HG02973 (cell line): ENCODE results near the gene MTF1.

ENCODE experiments used
- ATAC-seq: cut with Tn5 transposase; IDR thresholded peaks from one replicate; pipeline ENCODE4 v1.9.1; 2021; ENCODE audit warnings: moderate library complexity; ENCODE audit not compliant: unreplicated experiment

MTF1 gene

DNA sequence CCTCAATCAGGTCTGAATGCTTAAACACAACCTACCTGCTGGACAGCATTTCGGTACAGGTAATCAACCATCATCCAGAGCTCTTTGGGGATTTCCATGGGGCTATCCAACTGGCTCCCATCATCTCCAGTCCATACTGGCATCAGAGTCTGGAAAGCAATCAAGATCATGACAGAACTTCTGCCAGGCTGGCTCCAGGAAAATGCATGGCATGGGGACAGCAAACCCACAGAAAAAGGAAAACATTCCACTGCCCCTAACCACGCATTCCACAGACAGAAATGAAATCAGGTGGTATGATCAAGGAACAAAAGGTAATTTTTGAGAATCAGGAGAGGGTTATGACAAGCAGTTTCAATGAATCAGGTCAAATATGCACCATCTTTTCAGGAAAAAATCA, 9.1 kb upstream of the MTF1 start:
- no peak for ATAC-seq

DNA sequence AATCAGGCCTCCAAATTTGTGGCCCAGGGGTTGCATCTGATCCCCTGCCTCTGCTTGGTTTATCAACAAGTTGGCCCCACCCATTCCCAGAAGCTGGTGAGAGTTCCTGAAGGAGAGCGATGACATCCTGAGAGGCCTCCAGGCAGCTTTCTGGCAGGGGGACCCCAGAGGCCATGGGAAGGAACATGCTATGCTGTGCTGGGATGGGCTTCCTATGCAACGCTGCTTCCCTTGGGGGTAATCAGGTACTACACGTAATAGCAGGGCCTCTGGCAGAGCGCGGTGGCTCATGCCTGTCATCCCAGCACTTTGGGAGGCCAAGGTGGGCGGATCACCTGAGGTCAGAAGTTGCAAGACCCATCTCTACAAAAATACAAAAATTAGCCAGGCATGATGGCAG, 8.4 kb upstream of the MTF1 start:
- ATAC-seq = no peak

GRCh38 chr1:37866491-37866890, 7.1 kb upstream of the MTF1 start:
- no peak for ATAC-seq

DNA sequence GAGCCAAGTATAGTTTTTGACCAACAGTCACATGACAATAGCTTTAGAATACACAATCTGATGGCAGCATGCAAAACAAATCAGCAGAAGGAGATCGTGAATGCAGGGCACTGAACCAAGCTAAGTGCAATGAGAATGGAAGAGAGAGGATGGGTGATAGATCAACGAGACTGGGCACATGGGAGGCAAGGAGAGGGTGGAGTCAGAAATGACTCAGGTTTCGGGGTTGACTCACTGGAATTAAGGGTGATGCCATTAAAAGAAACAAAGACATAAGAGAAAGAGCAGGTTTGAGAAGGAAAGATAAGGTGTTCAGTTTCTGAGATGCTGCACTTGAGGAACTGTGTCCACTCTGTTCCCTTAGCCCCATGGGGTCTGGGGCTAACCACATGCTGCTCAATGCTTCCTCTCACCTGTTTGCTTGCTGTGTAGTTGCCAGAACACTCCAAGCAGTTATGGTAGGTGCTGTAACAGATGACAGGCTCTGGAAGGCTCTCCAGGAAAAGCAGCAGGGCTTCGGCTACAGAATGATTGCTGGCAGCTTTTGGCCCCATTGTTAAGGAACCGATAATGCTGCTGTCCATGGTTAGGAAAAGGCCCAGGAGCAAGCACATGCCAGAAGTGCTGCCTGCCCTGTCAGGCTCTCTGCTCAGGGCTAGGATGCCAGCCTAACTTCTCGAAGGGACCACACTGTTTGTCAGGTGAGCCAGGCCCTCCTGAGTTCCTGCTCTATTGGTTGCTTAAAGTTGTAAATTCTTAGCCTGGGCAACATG, 6.1 kb upstream of the MTF1 start:
- ATAC-seq = no peak

DNA sequence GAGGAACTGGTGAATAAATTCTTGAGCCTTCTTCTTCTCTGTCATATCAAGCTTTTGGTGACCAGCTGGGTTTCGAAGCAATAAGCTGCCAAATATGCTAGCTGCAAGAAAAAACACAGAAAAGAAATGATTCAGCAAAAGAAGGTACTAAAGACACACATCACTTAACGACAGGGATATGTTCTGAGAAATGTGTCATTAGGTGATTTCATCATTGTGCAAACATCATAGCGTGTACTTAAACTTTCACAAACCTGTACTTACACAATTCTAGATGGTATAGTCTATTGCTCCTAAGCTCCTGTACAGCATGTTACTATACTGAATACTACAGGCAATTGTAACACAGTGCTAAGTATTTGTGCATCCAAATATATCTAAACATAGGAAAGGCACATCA, 2.9 kb upstream of the MTF1 start:
- ATAC-seq = no peak

- ATAC-seq = no peak
Measured at GRCh38 chr1:37861151-37861550, 1.8 kb upstream of the MTF1 start.

GRCh38 chr1:37860346-37860666, 914 bp upstream of the MTF1 start:
- ATAC-seq = no peak

- ATAC-seq = peak; percentile 9
Measured at GRCh38 chr1:37858931-37859506, 373 bp downstream of the MTF1 start.

- no peak for ATAC-seq
Measured at GRCh38 chr1:37854406-37854805, 5.0 kb downstream of the MTF1 start.

GRCh38 chr1:37853157-37853556, 6.2 kb downstream of the MTF1 start:
- no peak for ATAC-seq

DNA sequence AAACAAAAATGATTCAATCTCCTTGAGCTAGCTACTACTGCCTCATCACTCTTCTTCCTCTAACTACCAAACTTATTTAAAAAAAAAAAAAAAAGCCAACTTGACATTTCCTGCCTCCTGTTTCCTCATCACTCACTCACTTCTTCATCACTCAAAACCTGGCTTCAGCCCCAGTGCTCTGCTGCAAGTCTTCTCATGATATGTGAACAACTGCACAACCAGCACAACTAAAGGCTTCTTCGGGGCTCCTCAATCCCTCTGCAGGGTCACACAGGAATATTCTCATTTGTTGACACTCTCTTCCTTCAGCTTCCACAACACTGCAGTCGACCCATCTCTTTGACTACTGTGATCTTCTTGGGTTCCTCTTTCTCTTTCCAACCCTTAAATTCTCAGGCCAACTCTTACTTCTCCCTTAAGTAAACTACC, 7.6 kb downstream of the MTF1 start:
- no peak for ATAC-seq

DNA sequence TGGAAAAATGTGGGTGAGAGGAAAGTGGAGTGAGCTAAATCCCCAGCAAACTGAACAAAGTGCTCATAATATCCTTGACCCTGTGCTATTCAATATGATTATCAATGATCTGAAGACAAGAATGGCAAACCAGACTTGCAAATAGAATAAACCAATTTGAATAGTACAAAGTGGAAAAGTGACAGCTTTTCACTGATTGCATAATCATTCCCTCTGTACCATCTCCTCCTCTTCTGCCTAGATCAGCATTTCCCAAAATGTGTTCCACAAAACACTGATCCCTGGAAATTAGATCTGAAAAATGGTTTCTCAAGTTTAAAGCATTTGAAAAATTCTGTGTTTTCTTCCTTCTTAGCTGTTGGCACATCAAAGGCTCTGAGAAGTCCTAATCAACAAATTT, 8.1 kb downstream of the MTF1 start:
- no peak for ATAC-seq

DNA sequence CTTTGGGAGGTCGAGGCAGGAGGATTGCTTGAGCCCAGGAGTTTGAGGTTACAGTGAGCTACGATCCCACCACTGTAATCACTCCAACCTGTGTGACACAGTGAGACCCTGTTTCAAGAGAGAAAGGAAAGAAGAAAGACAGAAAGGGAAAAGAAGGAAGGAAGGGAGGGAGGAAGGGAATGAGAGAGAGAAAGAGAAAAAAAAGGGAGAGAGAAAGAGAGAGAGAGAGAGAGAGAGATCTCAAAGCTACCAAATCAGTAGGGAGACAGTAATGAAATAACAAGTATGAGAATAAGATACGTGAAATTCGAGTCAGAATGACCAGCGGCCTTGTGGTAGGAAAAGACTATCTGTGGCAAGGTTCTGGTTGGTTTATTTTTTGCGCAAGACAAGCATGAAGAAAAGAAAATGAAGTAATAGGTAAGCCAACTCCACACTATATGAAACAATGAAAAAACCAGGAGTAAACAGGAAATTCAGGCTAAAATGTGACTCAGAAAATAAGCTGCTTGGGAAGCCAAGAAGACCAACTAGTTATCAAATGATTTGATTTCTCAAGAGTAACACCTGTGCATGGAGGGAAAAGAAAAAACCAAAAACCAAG, 8.9 kb downstream of the MTF1 start:
- ATAC-seq = no peak

DNA sequence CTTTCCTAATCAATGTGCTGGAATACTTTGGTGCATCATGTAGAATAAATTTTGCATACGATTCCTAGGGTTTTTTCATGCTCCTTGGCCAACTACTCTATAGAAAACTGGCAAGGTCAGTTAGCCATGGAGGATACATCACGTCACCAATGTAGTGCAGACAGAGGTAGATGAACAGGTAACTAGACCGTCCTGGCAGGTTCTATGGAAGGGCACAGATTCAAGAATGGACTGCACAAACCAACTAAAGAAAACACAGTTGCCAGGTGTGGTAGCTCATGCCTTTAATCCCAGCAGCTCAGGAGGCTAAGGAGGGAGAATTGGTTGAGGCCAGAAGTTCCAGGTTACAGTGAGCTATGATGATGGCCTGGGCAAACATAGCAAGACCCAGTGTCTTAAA, 9.9 kb downstream of the MTF1 start:
- ATAC-seq = no peak

DNA sequence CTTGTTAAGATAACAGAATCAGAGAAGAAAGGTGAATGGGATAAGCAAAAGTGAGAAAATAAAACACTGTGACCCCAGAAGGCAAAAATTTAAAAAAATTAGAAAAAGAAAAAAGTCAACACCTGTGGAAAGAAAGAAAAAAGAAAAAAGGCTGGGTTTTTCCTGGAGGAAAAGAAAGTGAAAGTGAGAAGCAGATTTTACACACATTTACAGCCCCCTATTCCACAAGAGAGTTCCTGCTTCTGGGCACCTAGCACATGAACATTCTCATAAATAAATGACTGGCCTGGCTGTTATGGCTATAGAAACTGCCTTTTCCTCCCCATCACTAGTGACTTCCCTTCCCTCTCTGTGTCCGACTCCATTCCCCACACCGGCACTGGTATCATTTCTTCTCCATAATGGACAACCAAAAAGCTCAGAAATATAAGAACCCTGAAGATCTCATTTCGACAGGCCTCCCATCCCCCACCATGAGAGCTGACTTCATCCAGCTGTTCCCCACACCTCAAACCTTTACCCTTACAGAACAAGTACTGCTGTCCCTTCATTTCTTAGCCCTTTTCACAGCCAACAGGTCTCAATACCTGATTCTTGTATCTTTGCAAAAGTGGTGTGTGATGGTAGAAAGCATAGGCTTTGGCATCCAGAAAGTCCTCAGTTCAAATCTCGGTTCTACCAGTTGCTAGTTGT, 12.6 kb downstream of the MTF1 start:
- no peak for ATAC-seq

GRCh38 chr1:37845786-37846185, 13.6 kb downstream of the MTF1 start:
- ATAC-seq = no peak

GRCh38 chr1:37845049-37845646, 14.2 kb downstream of the MTF1 start:
- ATAC-seq = no peak

GRCh38 chr1:37844536-37844935, 14.9 kb downstream of the MTF1 start:
- ATAC-seq = no peak

GRCh38 chr1:37841652-37842051, 17.7 kb downstream of the MTF1 start:
- ATAC-seq = no peak

- ATAC-seq = no peak
Measured at GRCh38 chr1:37840711-37841110, 18.7 kb downstream of the MTF1 start.

- no peak for ATAC-seq
Measured at GRCh38 chr1:37839676-37840075, 19.7 kb downstream of the MTF1 start.

- ATAC-seq = no peak
Measured at GRCh38 chr1:37836788-37837187, 22.6 kb downstream of the MTF1 start.
